ENCODE measurements around the gene DPP6.

The DPP6 gene

GRCh38 chr7:154592388-154592787 is 540.2 kb downstream of the DPP6 start:
- DNase-seq (ENCODE audit: low read depth in 2 of 2) = no peak

DNA sequence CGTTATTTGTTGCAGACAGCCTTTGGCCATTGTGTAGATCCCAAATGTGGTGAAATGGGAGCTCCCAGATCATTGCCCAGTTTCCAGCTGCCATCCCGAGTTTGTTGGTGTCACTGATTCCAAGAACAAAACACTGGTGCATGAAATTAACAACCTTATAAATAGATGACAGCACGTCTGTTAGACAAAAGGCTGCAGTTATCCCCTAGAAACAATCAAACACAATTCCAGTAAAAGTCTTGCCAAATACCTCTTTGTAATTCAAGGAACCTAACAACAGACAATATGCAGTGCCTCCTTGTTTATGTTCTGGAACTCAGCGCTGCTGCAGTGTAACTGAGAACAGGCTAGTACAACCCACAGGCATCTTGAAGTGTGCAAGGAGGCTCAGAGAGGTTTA is 546.2 kb downstream of the DPP6 start:
- DNase-seq (ENCODE audit: low read depth in 2 of 2) = no peak

GRCh38 chr7:154598864-154599263 is 546.7 kb downstream of the DPP6 start:
- no peak for DNase-seq (ENCODE audit: low read depth in 2 of 2)

- no peak for DNase-seq (ENCODE audit: low read depth in 2 of 2)
These were observed 558.7 kb downstream of the DPP6 start for GRCh38 chr7:154610903-154611302.

DNA sequence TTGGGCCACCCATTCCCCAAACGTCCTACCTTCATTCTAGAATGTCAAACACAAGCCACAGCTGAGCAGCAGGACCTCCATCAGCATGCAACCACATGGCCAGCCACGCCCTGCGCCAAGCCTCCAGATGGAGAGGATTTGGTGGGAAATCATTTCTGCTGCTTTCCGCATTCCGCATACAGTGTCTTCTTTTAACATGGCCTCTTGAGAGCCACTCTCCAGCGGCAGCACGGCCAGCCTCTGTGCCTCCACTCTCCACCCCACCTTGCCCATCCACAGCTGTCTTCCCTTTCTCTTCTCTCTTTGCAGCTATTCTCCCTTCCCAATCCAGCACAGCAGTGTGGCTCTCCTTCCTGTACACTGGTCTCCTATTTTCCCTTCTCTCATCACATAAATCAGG is 561.6 kb downstream of the DPP6 start:
- no peak for DNase-seq (ENCODE audit: low read depth in 2 of 2)

GRCh38 chr7:154620141-154620755 is 568.0 kb downstream of the DPP6 start:
- no peak for DNase-seq (ENCODE audit: low read depth in 2 of 2)

DNA sequence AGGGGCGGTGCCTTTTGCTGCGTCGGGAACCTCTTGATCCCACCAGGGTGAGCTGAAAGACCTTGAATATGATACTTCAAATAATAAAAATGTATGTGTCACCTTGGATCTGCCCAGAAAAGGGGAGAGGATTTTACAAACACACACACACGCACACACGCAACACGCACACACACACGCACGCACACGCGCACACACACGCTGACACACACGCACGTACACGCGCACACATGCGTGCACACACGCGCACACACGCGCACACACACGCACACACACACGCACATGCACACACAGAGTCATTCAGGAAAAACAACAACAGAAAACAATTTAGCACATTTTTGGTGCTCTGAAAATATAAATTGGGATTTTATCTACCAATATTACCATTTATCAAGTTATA is 571.2 kb downstream of the DPP6 start:
- no peak for DNase-seq (ENCODE audit: low read depth in 2 of 2)

- DNase-seq (ENCODE audit: low read depth in 2 of 2) = no peak
These were observed 575.6 kb downstream of the DPP6 start for GRCh38 chr7:154627646-154628290.

- no peak for DNase-seq (ENCODE audit: low read depth in 2 of 2)
These were observed 576.4 kb downstream of the DPP6 start for GRCh38 chr7:154628556-154628955.

GRCh38 chr7:154631162-154631561 is 579.0 kb downstream of the DPP6 start:
- no peak for DNase-seq (ENCODE audit: low read depth in 2 of 2)

DNA sequence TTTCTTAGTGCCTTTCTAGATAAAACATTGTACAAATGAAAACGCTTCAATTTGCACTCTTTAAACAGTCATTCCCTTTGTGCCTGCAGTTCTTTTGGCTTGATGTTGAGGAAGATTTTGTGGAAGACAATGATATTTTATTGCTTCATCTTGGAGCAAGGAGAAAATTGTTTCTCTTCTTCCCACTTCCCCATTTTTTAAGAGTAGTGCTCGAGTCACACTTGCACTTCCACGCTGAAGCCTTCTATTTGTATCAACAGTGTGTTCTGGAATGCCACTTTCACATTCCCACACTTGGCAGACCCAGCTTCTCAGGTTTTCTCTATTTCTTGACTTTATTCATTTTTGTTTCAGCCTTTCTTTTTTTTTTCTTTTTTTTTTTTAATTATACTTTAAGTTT is 581.4 kb downstream of the DPP6 start:
- DNase-seq (ENCODE audit: low read depth in 2 of 2) = no peak

DNA sequence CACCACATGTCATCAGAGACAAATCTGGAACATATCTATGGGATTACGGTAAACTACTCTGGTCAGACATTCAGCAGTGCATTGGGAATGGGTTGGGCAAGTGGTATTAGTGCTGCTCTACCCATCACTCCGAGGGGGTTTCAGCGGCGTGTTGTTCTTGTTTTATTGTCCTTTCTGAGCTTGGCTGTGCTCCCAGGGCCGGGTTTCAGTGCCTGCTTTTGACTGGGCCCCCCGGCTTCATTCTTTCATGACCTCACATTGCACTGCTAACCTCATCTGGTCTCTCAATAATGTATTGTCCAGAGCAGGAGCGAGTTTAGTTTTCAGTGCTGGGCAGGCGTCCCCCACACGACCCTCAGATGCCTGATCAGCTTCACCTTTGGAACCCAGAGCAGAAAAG is 586.1 kb downstream of the DPP6 start:
- DNase-seq (ENCODE audit: low read depth in 2 of 2) = no peak

- no peak for DNase-seq (ENCODE audit: low read depth in 2 of 2)
These were observed 588.2 kb downstream of the DPP6 start for GRCh38 chr7:154640266-154640865.

DNA sequence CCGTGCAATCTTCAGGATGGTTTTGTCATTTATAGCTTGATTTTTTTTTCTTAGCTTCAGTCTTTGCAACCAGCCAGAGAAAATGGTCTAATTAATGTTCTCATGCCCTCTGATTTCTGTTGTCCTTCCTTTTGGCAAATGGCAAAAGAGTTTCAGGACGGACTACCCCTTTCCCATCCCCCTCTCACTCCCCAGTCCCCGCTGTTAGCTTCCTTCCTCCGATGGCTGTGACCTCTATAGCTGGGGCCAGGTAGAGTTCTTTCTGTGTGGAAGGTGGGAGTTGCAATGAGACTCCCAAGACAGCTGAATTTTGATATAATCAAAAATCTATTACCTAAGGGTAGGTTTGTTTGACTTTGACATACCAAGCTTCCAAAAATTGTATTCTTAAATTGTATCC is 588.7 kb downstream of the DPP6 start:
- DNase-seq (ENCODE audit: low read depth in 2 of 2) = no peak

GRCh38 chr7:154644366-154644765 is 592.2 kb downstream of the DPP6 start:
- no peak for DNase-seq (ENCODE audit: low read depth in 2 of 2)

GRCh38 chr7:154646126-154647013 is 594.2 kb downstream of the DPP6 start:
- DNase-seq (ENCODE audit: low read depth in 2 of 2) = no peak

- DNase-seq (ENCODE audit: low read depth in 2 of 2) = no peak
These were observed 595.4 kb downstream of the DPP6 start for GRCh38 chr7:154647625-154648024.

DNA sequence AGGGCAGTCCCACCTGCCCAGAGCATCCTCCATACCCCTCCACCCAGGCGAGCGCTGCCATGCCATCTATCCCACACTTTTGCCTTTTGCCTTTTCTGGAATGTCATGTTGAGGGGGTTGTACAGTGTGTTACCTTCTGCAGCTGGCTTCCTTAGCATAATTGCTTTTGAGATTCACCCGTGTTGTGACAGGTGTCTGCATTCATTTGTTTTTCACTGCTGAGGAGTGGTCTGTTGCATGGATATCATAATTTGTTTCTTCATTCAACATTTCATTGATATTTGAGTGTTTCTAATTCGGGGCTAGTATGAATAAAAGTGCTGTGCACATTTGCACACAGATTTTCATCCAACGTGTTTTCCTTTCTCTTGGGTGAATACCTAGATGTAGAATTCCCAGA is 596.8 kb downstream of the DPP6 start:
- no peak for DNase-seq (ENCODE audit: low read depth in 2 of 2)

DNA sequence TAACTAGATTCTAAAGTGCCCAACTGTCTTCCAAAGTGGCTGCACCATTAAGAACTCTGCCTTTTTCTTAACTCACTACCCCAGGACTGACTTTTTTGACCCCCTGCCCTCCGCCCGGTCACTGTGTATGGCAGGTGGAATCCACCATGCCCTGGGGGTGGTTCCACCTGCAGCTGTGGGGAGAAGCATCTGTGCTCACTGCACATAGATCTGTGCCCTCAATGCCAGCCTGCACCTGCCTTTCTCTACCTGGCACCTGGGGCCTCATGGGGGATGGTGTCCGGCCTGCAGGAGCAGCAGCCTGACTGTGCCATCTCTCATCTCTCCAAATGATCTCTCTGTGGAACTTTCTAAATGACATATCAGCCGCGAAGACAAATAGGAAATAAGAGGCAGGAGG is 597.2 kb downstream of the DPP6 start:
- no peak for DNase-seq (ENCODE audit: low read depth in 2 of 2)

GRCh38 chr7:154650275-154650674 is 598.1 kb downstream of the DPP6 start:
- no peak for DNase-seq (ENCODE audit: low read depth in 2 of 2)

DNA sequence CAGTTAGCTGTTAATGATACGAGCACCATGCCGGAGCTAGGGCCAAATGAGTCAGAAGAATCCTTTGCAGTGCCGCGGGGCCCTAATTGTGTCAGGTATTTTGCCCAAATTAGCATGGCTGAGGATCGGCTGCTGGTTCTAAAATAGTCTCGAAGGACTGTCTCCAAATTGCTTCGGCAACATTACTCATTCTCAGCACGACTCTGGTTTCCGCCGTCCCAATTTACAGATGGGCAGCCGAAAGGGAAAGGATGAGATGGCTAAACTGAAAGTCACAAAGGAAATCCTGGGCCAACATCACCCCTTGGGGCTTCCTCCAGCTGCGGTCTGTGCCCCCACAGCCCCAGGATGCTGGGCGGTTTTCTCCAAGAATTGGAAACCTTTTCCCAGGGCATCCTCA is 599.3 kb downstream of the DPP6 start:
- no peak for DNase-seq (ENCODE audit: low read depth in 2 of 2)

- no peak for DNase-seq (ENCODE audit: low read depth in 2 of 2)
These were observed 600.4 kb downstream of the DPP6 start for GRCh38 chr7:154652564-154652963.

DNA sequence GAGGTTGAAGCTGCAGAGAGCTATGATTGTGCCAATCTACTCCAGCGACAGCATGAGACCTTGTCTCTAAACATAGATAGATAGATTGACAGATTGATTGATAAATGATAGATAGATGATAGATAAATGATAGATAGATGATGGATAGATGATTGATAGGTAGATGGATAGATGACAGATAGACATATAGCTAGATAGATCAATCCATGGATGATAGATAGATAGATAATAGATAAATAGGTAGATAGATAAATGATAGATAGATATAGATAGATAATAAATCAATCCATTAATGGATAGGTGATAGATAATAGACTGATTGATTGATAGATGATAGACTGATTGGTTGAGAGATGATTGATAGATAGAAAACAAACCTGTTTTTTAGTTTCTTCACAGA is 601.1 kb downstream of the DPP6 start:
- DNase-seq (ENCODE audit: low read depth in 2 of 2) = no peak
